B cell (primary cell): ENCODE results near the gene RSBN1L. TPM values are rescaled to one million over a fixed set of nuclear protein-coding genes. Genes with fewer than 3 reads are reported as not detected.

Experiments used
- ATAC-seq: fragments of 200-7000 bp; cut with Tn5 transposase; one replicate; pipeline ENCODE4 v1.10.0; 2021; ENCODE audit warnings: low read depth, mild to moderate bottlenecking, moderate number of reproducible peaks, moderate library complexity
- CTCF ChIA-PET: fragments of 350-600 bp; sonication (Branson Sonifier 250); formaldehyde crosslinking; loops from one replicate; lab custom pipeline; 2021; ENCODE audit warnings: antibody characterized with exemption, inconsistent platforms; lab: Charles Lee
- POLR2A ChIA-PET: fragments of 350-600 bp; sonication (Branson Sonifier 250); formaldehyde crosslinking; loops from one replicate; lab custom pipeline; 2021; ENCODE audit warnings: antibody characterized with exemption; lab: Charles Lee
- DNase-seq: peaks from one replicate; pipeline ENCODE4 v3.0.0; 2013
- H2AFZ ChIP-seq: 2 replicates; pipeline ENCODE4 v1.6.1; 2012; ENCODE audit warnings: mild to moderate bottlenecking, low read depth, low read length; ENCODE audit not compliant: insufficient read depth, poor library complexity, severe bottlenecking
- H3K27ac ChIP-seq, 2 donors: 1 replicate in 1 of 2; 2 replicates in 1 of 2; pipeline ENCODE4 v1.5.1; 2012 to 2013; ENCODE audit warnings: low read length in 2 of 2, mild to moderate bottlenecking in 2 of 2, moderate library complexity in 1 of 2
- H3K27me3 ChIP-seq, 4 experiments: fragments of 200-600 bp in 1 of 4; sonication (generic) in 1 of 4; replicated peaks in 1 of 4; 1 replicate in 2 of 4; 2 replicates in 2 of 4; pipeline versions ENCODE4 v1.6.1 to v1.7.0; 2013 to 2016; ENCODE audit warnings: low read length in 3 of 4, mild to moderate bottlenecking in 2 of 4, mixed read lengths in 1 of 4, moderate library complexity in 1 of 4; ENCODE audit not compliant: insufficient read depth in 4 of 4, control insufficient read depth in 3 of 4; ENCODE audit errors: control extremely low read depth in 1 of 4
- H3K36me3 ChIP-seq, 2 experiments: replicated peaks in 1 of 2; 1 replicate in 1 of 2; 2 replicates in 1 of 2; pipeline versions ENCODE4 v1.6.1 to v1.7.1; 2013; ENCODE audit warnings: low read length in 1 of 2; ENCODE audit not compliant: insufficient read depth in 2 of 2, control insufficient read depth in 1 of 2; ENCODE audit errors: control extremely low read depth in 1 of 2, extremely low read depth in 1 of 2
- H3K4me1 ChIP-seq, 2 donors: fragments of 200-600 bp in 1 of 2; sonication (generic) in 1 of 2; 1 replicate in 1 of 2; 2 replicates in 1 of 2; pipeline versions ENCODE4 v1.5.1 to v1.6.1; 2013 to 2017; ENCODE audit warnings: low read length in 2 of 2; ENCODE audit not compliant: control insufficient read depth in 2 of 2, insufficient read depth in 2 of 2
- H3K4me2 ChIP-seq: replicated peaks from 2 replicates; pipeline ENCODE3; 2012; ENCODE audit warnings: mild to moderate bottlenecking, low read depth, low read length; ENCODE audit not compliant: poor library complexity, severe bottlenecking
- H3K4me3 ChIP-seq, 5 experiments: fragments of 200-600 bp in 1 of 5; sonication (generic) in 1 of 5; 1 replicate in 3 of 5; 2 replicates in 2 of 5; pipeline versions ENCODE4 v1.5.1 to v1.7.0; 2011 to 2016; ENCODE audit warnings: low read length in 4 of 5, mild to moderate bottlenecking in 4 of 5, low read depth in 2 of 5, control low read depth in 1 of 5, moderate library complexity in 1 of 5; ENCODE audit not compliant: insufficient read depth in 1 of 5; ENCODE audit errors: control extremely low read depth in 1 of 5, extremely low read depth in 1 of 5
- H3K79me2 ChIP-seq: fragments of 200-600 bp; sonication (generic); one replicate; pipeline ENCODE4 v1.6.0; 2016; ENCODE audit warnings: low read length; ENCODE audit not compliant: control insufficient read depth, insufficient read depth
- H3K9ac ChIP-seq: fragments of 200-600 bp; sonication (generic); 2 replicates; pipeline ENCODE4 v1.6.1; 2017; ENCODE audit warnings: mild to moderate bottlenecking, low read length, moderate library complexity
- H3K9me3 ChIP-seq, 3 donors: one replicate each; pipeline versions ENCODE4 v1.6.1 to v1.7.1; 2013; ENCODE audit warnings: low read length in 2 of 3; ENCODE audit not compliant: control insufficient read depth in 2 of 3, insufficient read depth in 1 of 3; ENCODE audit errors: control extremely low read depth in 1 of 3
- H4K20me1 ChIP-seq: 2 replicates; pipeline ENCODE4 v1.6.0; 2012; ENCODE audit warnings: mild to moderate bottlenecking, low read length; ENCODE audit not compliant: insufficient read depth, control insufficient read depth, poor library complexity, severe bottlenecking
- H3K27ac Mint-ChIP-seq: one replicate; pipeline ENCODE4 v1.8.0; 2021; ENCODE audit warnings: mixed read lengths
- H3K27me3 Mint-ChIP-seq: one replicate; pipeline ENCODE4 v1.8.0; 2021; ENCODE audit warnings: mixed read lengths
- H3K4me1 Mint-ChIP-seq: one replicate; pipeline ENCODE4 v1.8.0; 2021; ENCODE audit warnings: mixed read lengths
- H3K4me3 Mint-ChIP-seq: one replicate; pipeline ENCODE4 v1.8.0; 2021; ENCODE audit warnings: mixed read lengths
- H3K9me3 Mint-ChIP-seq: one replicate; pipeline ENCODE4 v1.8.0; 2022; ENCODE audit warnings: mixed read lengths; ENCODE audit not compliant: insufficient read depth
- CTCF ChIP-seq: fragments of 200-600 bp; IDR thresholded peaks from one replicate; pipeline ENCODE4 v1.8.0; 2022; ENCODE audit warnings: antibody characterized with exemption, mild to moderate bottlenecking
- EZH2 ChIP-seq: IDR thresholded peaks from 2 replicates; pipeline ENCODE4 v1.6.1; 2012; ENCODE audit warnings: borderline replicate concordance, low read depth, mild to moderate bottlenecking, moderate library complexity, low read length; ENCODE audit not compliant: insufficient read depth, poor library complexity, severe bottlenecking
- WGBS: methylation state at CpG from one replicate; pipeline ENCODE4 v1.1.5; 2013; ENCODE audit warnings: missing lambda C conversion rate; ENCODE audit not compliant: insufficient coverage; 5-methylcytosine and 5-hydroxymethylcytosine counted together
- intact Hi-C: fragments of 100-400 bp; cut with micrococcal nuclease; formaldehyde crosslinking; loops from one replicate; pipeline ENCODE4 v1.10.0; 2022
- polyA plus RNA-seq: library from polyadenylated mRNA; depleted of rRNA; stranded (reverse); fragments of >200 nt; gene quantifications from 2 replicates; pipeline ENCODE4 v1.2.3, GENCODE V29; 2012
- total RNA-seq, 2 donors: library from RNA; stranded (reverse); fragments of 120-200 nt in 1 of 2; gene quantifications; 1 replicate in 1 of 2; 2 replicates in 1 of 2; pipeline versions ENCODE4 v1.2.3 to v1.2.4, GENCODE V29; 2013 to 2022

Gene RSBN1L
- total and polyA plus RNA-seq, 2 donors (not counting 1 experiment from before 2014, with no cell fraction given): 17.0 to 47.0 TPM

- Histone ChIP-seq H3K9ac (no peak overlapping the region), H3K27me3 (no peaks in the 10 kb centered on the region), H3K36me3 (no peaks in the 10 kb centered on the region), H3K27ac (no peak overlapping the region), H4K20me1 (peaks cover 69% of the 10 kb centered on the region), H3K4me2 (no peak overlapping the region), H3K9me3 (no peaks in the 10 kb centered on the region), H2AFZ (no peak overlapping the region), H3K4me3 (no peak overlapping the region), H3K4me1 (peaks cover 12 to 17% of the 10 kb centered on the region in 2 donors), H3K79me2 (peaks cover 96% of the 10 kb centered on the region)
- Mint-ChIP-seq H3K4me3 (no peak overlapping the region), H3K4me1 (peaks cover 47% of the 10 kb centered on the region), H3K9me3 (no peaks in the 10 kb centered on the region), H3K27ac (no peak overlapping the region), H3K27me3 (no peaks in the 10 kb centered on the region)
- no peak for ATAC-seq
- ChIA-PET POLR2A (no interaction called here), CTCF (no interaction called here)
- intact Hi-C loops: no loop called here
- DNase-seq: no peak
- WGBS: no CpG with 5 or more reads among the region's 3 CpGs
- no peak for TF ChIP-seq CTCF
- TF ChIP-seq EZH2: no peak
Observed at GRCh38 chr7:77729574-77730348, 33.5 kb downstream of the RSBN1L start.

- Histone ChIP-seq H2AFZ (no peak overlapping the region), H3K79me2 (peaks cover 86% of the 10 kb centered on the region), H3K27me3 (no peaks in the 10 kb centered on the region), H3K36me3 (no peaks in the 10 kb centered on the region), H3K9me3 (no peaks in the 10 kb centered on the region), H3K4me3 (no peak overlapping the region), H3K27ac (peak overlapping the region in 1 of 2 donors; percentile 23), H3K4me1 (peaks cover 12 to 17% of the 10 kb centered on the region in 2 donors), H3K9ac (no peak overlapping the region), H3K4me2 (no peak overlapping the region), H4K20me1 (peaks cover 68% of the 10 kb centered on the region)
- ChIA-PET CTCF (interaction anchor here (0.7 kb wide), 2 partner anchors 181 to 359 kb away, joined by 3 to 4 read pairs; no protein-coding TSS in a partner anchor), POLR2A (no interaction called here)
- intact Hi-C loops: no loop called here
- no peak for DNase-seq
- Mint-ChIP-seq H3K27ac (no peak overlapping the region), H3K27me3 (no peaks in the 10 kb centered on the region), H3K9me3 (no peaks in the 10 kb centered on the region), H3K4me1 (peaks cover 49% of the 10 kb centered on the region), H3K4me3 (no peak overlapping the region)
- no peak for TF ChIP-seq EZH2
- TF ChIP-seq CTCF: no peak
- no peak for ATAC-seq
- no CpG with 5 or more reads among the region's 1 CpG for WGBS
Observed at GRCh38 chr7:77731716-77732115, 35.5 kb downstream of the RSBN1L start.
